Gastrocnemius medialis (tissue), 4 donors: ENCODE measurements around the gene PHF1. TPM values are rescaled to one million over a fixed set of nuclear protein-coding genes. Genes with fewer than 3 reads are reported as not detected.

Experiments used
- ATAC-seq, 2 donors: fragments of 150-250 bp; one replicate each; pipeline ENCODE4 v1.9.1; 2016
- DNase-seq, 2 donors: peaks; one replicate each; pipeline ENCODE4 v3.0.0-alpha.2; 2019
- H3K27ac ChIP-seq, 4 donors: fragments of 200-600 bp; sonication (generic); 1 replicate in 1 of 4; 2 replicates in 3 of 4; pipeline ENCODE4 v1.5.1; 2016 to 2018; ENCODE audit warnings: mild to moderate bottlenecking in 2 of 4, moderate library complexity in 1 of 4
- H3K27me3 ChIP-seq, 3 donors: fragments of 200-600 bp; sonication (generic) in 2 of 3; 1 replicate in 1 of 3; 2 replicates in 2 of 3; pipeline versions ENCODE4 v1.5.1 to v1.6.0; 2016 to 2019; ENCODE audit warnings: mild to moderate bottlenecking in 1 of 3, moderate library complexity in 1 of 3
- H3K36me3 ChIP-seq, 2 donors: fragments of 200-600 bp; sonication (generic) in 1 of 2; one replicate each; pipeline ENCODE4 v1.5.1; 2017 to 2018
- H3K4me1 ChIP-seq, 2 donors: fragments of 200-600 bp; sonication (generic) in 1 of 2; one replicate each; pipeline ENCODE4 v1.5.1; 2016 to 2017; ENCODE audit warnings: mild to moderate bottlenecking in 2 of 2
- H3K4me3 ChIP-seq, 4 donors: fragments of 200-600 bp; sonication (generic) in 3 of 4; 1 replicate in 1 of 4; 2 replicates in 3 of 4; pipeline ENCODE4 v1.5.1; 2016 to 2019; ENCODE audit warnings: mild to moderate bottlenecking in 2 of 4
- H3K9me3 ChIP-seq, 3 donors: fragments of 200-600 bp; sonication (generic) in 2 of 3; 1 replicate in 1 of 3; 2 replicates in 2 of 3; pipeline ENCODE4 v1.5.1; 2016 to 2019
- CTCF ChIP-seq, 5 experiments: fragments of 450-650 bp in 3 of 5; fragments of 200-600 bp in 2 of 5; sonication (generic) in 2 of 5; IDR thresholded peaks in 4 of 5; conservative IDR thresholded peaks in 1 of 5; 1 replicate in 4 of 5; 2 replicates in 1 of 5; pipeline ENCODE4 v1.5.1; 2016 to 2019; ENCODE audit warnings: antibody characterized with exemption in 5 of 5, mild to moderate bottlenecking in 3 of 5, moderate library complexity in 3 of 5
- POLR2A ChIP-seq, 2 donors: fragments of 450-650 bp; IDR thresholded peaks; one replicate each; pipeline ENCODE4 v1.6.1; 2017; ENCODE audit warnings: antibody characterized with exemption in 2 of 2, mild to moderate bottlenecking in 2 of 2, moderate library complexity in 2 of 2
- in situ Hi-C, 4 donors: fragments of 200-750 bp; cut with MboI; loops; one replicate each; pipeline versions ENCODE4 v1.15.0 to v1.8.0; 2017; ENCODE audit warnings: low sequenced_read_pairs in 4 of 4
- intact Hi-C: fragments of 100-400 bp; cut with DNase I; formaldehyde crosslinking; loops from one replicate; pipeline ENCODE4 v1.15.1; 2023; ENCODE audit warnings: low total_unique reads
- total RNA-seq, 4 donors: library from RNA; depleted of rRNA; stranded (reverse); fragments of >200 nt; gene quantifications; one replicate each; pipeline versions ENCODE4 v1.1.0 to v1.2.3, GENCODE V29; 2016

PHF1 gene
- total RNA-seq, 4 donors from 2014 or later, result 53.5 to 65.8 (median 62.9) TPM

- intact Hi-C loops, result no loop called here
- Histone ChIP-seq H3K27ac (peak overlapping the region; percentile 99 to 100 (median 99)), H3K9me3 (no peaks in the 10 kb centered on the region), H3K4me3 (peak overlapping the region in 3 of 4 donors; percentile 70 to 100 (median 99)), H3K27me3 (no peaks in the 10 kb centered on the region), H3K4me1 (peaks cover 17 to 28% of the 10 kb centered on the region in 2 donors), H3K36me3 (peaks cover 3 to 45% of the 10 kb centered on the region in 2 donors)
- TF ChIP-seq CTCF (IDR thresholded peaks at IDR 0.05 in 4 of 5, conservative IDR thresholded peaks at IDR 0.05 in 1 of 5) (no peak), POLR2A (IDR thresholded peaks at IDR 0.05) (no peak)
- DNase-seq (no peak), ATAC-seq (no peak)
- in situ Hi-C loops, result loop anchor here in 1 of 4 donors (25.0 kb wide), 1 partner anchor 450 kb away; the partner anchor contains the start of genes BRD2 and HLA-DMA
Observed at GRCh38 chr6:33412140-33413009, 1.6 kb downstream of the PHF1 start.

GRCh38 chr6:33413241-33414120 is 2.7 kb downstream of the PHF1 start:
- Histone ChIP-seq H3K36me3 (peaks cover 3 to 45% of the 10 kb centered on the region in 2 donors), H3K27ac (no peak overlapping the region), H3K9me3 (no peaks in the 10 kb centered on the region), H3K4me3 (no peak overlapping the region), H3K4me1 (peaks cover 20 to 32% of the 10 kb centered on the region in 2 donors), H3K27me3 (no peaks in the 10 kb centered on the region)
- in situ Hi-C loops (loop anchor here in 1 of 4 donors (25.0 kb wide), 1 partner anchor 451 kb away; the partner anchor contains the start of genes BRD2 and HLA-DMA), intact Hi-C loops (no loop called here)
- DNase-seq (no peak), ATAC-seq (no peak)
- no peak for TF ChIP-seq POLR2A (IDR thresholded peaks at IDR 0.05)
- no peak for TF ChIP-seq CTCF (IDR thresholded peaks at IDR 0.05 in 4 of 5, conservative IDR thresholded peaks at IDR 0.05 in 1 of 5)

GRCh38 chr6:33414592-33415271 is 3.9 kb downstream of the PHF1 start:
- in situ Hi-C loops, result loop anchor here in 1 of 4 donors (25.0 kb wide), 1 partner anchor 452 kb away; the partner anchor contains the start of genes BRD2 and HLA-DMA
- no peak for TF ChIP-seq POLR2A (IDR thresholded peaks at IDR 0.05)
- H3K9me3 ChIP-seq, result no peaks in the 10 kb centered on the region
- H3K4me1 ChIP-seq, result peaks cover 31 to 32% of the 10 kb centered on the region in 2 donors
- no peak for DNase-seq
- no peaks in the 10 kb centered on the region for H3K27me3 ChIP-seq
- H3K4me3 ChIP-seq, result no peak overlapping the region
- no peak overlapping the region for H3K27ac ChIP-seq
- intact Hi-C loops, result loop anchor here (5.0 kb wide), 1 partner anchor 212 kb away; the partner anchor contains the start of genes HSD17B8, RXRB and SLC39A7
- no peak for ATAC-seq
- peaks cover 3 to 45% of the 10 kb centered on the region in 2 donors for H3K36me3 ChIP-seq

- ATAC-seq (no peak), DNase-seq (no peak)
- in situ Hi-C loops, result loop anchor here in 1 of 4 donors (25.0 kb wide), 1 partner anchor 454 kb away; the partner anchor contains the start of genes BRD2 and HLA-DMA
- H3K4me3 ChIP-seq, result no peak overlapping the region
- H3K27ac ChIP-seq, result peak overlapping the region in 1 of 4 donors; percentile 12
- no peaks in the 10 kb centered on the region for H3K9me3 ChIP-seq
- no peaks in the 10 kb centered on the region for H3K27me3 ChIP-seq
- no peak for TF ChIP-seq POLR2A (IDR thresholded peaks at IDR 0.05)
- no peak for TF ChIP-seq CTCF (IDR thresholded peaks at IDR 0.05 in 4 of 5, conservative IDR thresholded peaks at IDR 0.05 in 1 of 5)
- intact Hi-C loops, result loop anchor here (5.0 kb wide), 1 partner anchor 214 kb away; the partner anchor contains the start of genes HSD17B8, RXRB and SLC39A7
- peaks cover 3 to 45% of the 10 kb centered on the region in 2 donors for H3K36me3 ChIP-seq
- peaks cover 30 to 31% of the 10 kb centered on the region in 2 donors for H3K4me1 ChIP-seq
Observed at GRCh38 chr6:33415831-33416230, 5.0 kb downstream of the PHF1 start.
